Esophagus (tissue), 2 donors: ENCODE results near the gene DARS2. TPM values are rescaled to one million over a fixed set of nuclear protein-coding genes. Genes with fewer than 3 reads are reported as not detected.

Experiments used
- H3K27ac ChIP-seq, 2 donors: one replicate each; pipeline ENCODE4 v1.5.1; 2013; ENCODE audit warnings: low read depth in 2 of 2, mild to moderate bottlenecking in 2 of 2, inconsistent platforms in 1 of 2, low read length in 1 of 2, moderate library complexity in 1 of 2
- H3K27me3 ChIP-seq, 2 donors: one replicate each; pipeline ENCODE4 v1.6.1; 2013; ENCODE audit warnings: low read length in 2 of 2, control low read depth in 1 of 2, mild to moderate bottlenecking in 1 of 2; ENCODE audit not compliant: insufficient read depth in 2 of 2, control insufficient read depth in 1 of 2
- H3K36me3 ChIP-seq, 2 donors: one replicate each; pipeline ENCODE4 v1.6.1; 2013; ENCODE audit warnings: low read length in 1 of 2; ENCODE audit not compliant: control insufficient read depth in 2 of 2, insufficient read depth in 2 of 2
- H3K4me1 ChIP-seq, 2 donors: one replicate each; pipeline ENCODE4 v1.6.1; 2013; ENCODE audit warnings: low read length in 1 of 2; ENCODE audit not compliant: control insufficient read depth in 2 of 2, insufficient read depth in 2 of 2
- H3K4me3 ChIP-seq, 2 donors: one replicate each; pipeline ENCODE4 v1.5.1; 2013; ENCODE audit warnings: low read length in 2 of 2, mild to moderate bottlenecking in 2 of 2, low read depth in 1 of 2, moderate library complexity in 1 of 2
- H3K9me3 ChIP-seq, 2 donors: one replicate each; pipeline ENCODE4 v1.6.1; 2013; ENCODE audit warnings: mild to moderate bottlenecking in 2 of 2, low read depth in 1 of 2, low read length in 1 of 2, moderate library complexity in 1 of 2; ENCODE audit not compliant: control insufficient read depth in 2 of 2, insufficient read depth in 1 of 2
- WGBS, 2 donors: extraction: QIAGEN DNeasy Blood & Tissue Kit; methylation state at CpG; one replicate each; pipeline ENCODE4 v1.1.7; 2013; 5-methylcytosine and 5-hydroxymethylcytosine counted together
- polyA plus RNA-seq, 2 donors: library from polyadenylated mRNA; stranded (reverse); fragments of 200-250 nt; gene quantifications; one replicate each; pipeline ENCODE4 v1.2.3, GENCODE V29; 2013
- donor health status: healthy with polysubstance abuse.
- donor health status: Bipolar disorder and iron deficiency.

Gene DARS2
- polyA plus RNA-seq, 2 donors = 6.4 to 7.9 TPM

DNA sequence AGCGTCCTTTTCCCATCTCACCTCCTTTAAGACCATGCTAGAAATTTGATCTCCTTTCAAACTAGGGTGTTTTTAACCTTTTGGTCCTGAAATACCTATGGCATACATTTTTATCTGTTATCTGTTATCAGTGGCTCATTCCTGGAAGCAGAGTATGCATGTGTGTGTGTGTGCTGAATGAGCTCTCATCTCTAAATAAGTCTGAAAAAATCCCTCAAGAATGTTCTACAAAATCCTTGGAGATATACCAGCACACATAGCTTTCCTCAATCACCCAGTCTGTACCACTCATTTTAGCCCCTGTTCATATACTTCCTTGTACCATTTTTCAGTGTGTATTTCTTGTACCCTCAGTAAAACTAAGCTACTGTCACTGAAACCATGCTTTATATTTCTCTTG is 6.0 kb upstream of the DARS2 start:
- Histone ChIP-seq H3K27ac (no peak overlapping the region), H3K4me3 (no peak overlapping the region), H3K9me3 (no peaks in the 10 kb centered on the region), H3K27me3 (no peaks in the 10 kb centered on the region), H3K4me1 (no peaks in the 10 kb centered on the region), H3K36me3 (no peaks in the 10 kb centered on the region)
- WGBS, 2 donors = 90 to 92% methylated on average over 1 of the region's 1 CpG

DNA sequence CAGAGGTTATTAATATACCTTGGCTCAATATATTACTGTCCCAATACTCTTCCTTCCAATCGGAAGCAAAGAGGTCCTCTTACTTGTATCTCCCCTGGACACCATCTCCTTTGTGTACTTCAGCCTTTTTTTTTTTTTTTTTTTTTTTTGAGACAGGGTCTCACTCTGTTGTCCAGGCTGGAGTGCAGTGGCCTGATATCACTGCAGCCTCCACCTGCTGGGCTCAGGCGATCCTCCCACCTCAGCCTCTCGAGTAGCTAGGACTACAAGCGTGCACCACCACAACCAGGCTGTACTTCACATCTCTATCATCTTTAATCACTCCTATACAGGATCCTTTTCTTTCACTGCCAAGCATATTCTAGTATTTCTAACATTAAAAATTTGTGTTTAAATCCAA is 2.8 kb upstream of the DARS2 start:
- WGBS, 2 donors = 96% methylated on average over 4 of the region's 4 CpGs
- H3K9me3 ChIP-seq = no peaks in the 10 kb centered on the region
- H3K4me1 ChIP-seq = no peaks in the 10 kb centered on the region
- no peaks in the 10 kb centered on the region for H3K27me3 ChIP-seq
- H3K4me3 ChIP-seq = no peak overlapping the region
- H3K27ac ChIP-seq = no peak overlapping the region
- no peaks in the 10 kb centered on the region for H3K36me3 ChIP-seq

DNA sequence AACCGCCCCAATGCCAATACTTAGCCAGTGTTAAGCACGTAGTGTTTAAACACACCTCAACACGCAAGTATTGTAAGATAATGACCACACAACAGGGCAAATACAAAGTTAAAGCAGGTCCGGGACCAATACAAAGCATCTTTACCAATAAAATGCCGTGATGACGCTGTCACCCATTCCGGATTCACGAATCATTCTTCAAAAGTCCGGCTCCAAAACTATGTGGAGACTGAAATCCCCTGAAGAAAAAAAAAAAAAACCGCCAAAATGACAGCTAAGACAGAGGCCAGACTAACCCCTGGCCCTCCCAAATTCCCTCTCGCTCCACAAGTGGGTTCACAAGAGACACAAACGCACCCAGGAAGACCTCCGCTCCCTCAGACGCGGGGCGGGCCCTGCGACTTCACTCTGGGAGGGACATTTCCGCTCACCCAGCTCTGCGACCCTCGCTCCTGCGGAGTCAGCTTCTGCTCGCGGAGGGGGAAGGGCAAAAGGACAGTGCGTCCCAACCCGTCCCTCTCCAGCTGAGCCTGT is 625 bp upstream of the DARS2 start:
- Histone ChIP-seq H3K27ac (peak overlapping the region; percentile 89 to 98), H3K36me3 (no peaks in the 10 kb centered on the region), H3K4me3 (peak overlapping the region; percentile 71 to 97), H3K9me3 (no peaks in the 10 kb centered on the region), H3K4me1 (no peaks in the 10 kb centered on the region), H3K27me3 (no peaks in the 10 kb centered on the region)
- 0 to 1% methylated on average over 25 of the region's 25 CpGs for WGBS, 2 donors

GRCh38 chr1:173827611-173828010 is 3.1 kb downstream of the DARS2 start:
- H3K4me1 ChIP-seq = no peaks in the 10 kb centered on the region
- H3K27ac ChIP-seq = no peak overlapping the region
- no peaks in the 10 kb centered on the region for H3K36me3 ChIP-seq
- H3K9me3 ChIP-seq = no peaks in the 10 kb centered on the region
- H3K4me3 ChIP-seq = no peak overlapping the region
- no peaks in the 10 kb centered on the region for H3K27me3 ChIP-seq
- 87 to 89% methylated on average over 2 of the region's 2 CpGs for WGBS, 2 donors

DNA sequence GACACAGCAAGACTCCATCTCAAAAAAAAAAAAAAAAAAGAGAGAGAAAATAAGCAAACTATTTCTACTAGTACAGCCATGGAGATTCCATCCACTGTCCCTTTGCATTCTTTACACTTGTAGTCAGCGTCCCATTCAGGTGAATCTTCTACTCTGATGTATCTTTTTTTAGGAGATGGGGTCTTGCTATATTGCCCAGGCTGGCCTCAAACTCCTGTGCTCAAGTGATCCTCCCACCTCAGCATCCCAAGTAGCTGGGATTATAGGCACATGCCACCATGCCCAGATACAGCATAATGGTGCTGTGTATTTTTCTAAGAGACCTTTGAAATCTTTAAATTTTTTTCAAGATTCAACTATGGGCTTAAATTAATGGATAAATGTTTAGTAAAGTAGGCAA is 8.3 kb downstream of the DARS2 start:
- Histone ChIP-seq H3K27me3 (no peaks in the 10 kb centered on the region), H3K27ac (no peak overlapping the region), H3K4me1 (no peaks in the 10 kb centered on the region), H3K36me3 (peaks cover 0 to under 1% of the 10 kb centered on the region in 2 donors), H3K9me3 (no peaks in the 10 kb centered on the region), H3K4me3 (no peak overlapping the region)
- WGBS, 2 donors = 95 to 100% methylated on average over 1 of the region's 1 CpG

DNA sequence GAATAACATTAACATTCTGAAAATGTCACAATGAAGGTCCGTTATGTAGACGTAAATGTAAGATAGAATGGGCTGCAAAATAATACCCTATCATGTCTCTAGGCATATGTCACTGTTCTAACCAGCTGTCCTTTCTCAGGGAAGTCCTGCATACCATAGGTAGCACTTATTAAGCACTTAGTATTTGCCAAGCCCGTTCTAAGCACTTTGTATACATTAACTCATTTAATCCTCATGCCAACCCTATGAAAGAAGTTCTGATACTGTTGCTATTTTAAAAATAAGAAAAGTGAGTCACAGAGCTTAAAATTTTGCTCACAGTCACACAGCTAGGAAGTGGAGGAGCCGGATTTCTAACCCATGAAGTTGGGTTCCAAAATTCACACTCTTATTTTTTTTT is 27.6 kb downstream of the DARS2 start:
- 71 to 75% methylated on average over 4 of the region's 4 CpGs for WGBS, 2 donors

GRCh38 chr1:173853074-173853473 is 28.6 kb downstream of the DARS2 start:
- H3K27ac ChIP-seq = peak overlapping the region in 1 of 2 donors; percentile 41
- no peaks in the 10 kb centered on the region for H3K9me3 ChIP-seq
- WGBS, 2 donors = 59 to 62% methylated on average over 5 of the region's 5 CpGs
- H3K4me1 ChIP-seq = no peaks in the 10 kb centered on the region
- H3K36me3 ChIP-seq = peaks cover 3% of the 10 kb centered on the region in 2 donors
- no peak overlapping the region for H3K4me3 ChIP-seq
- no peaks in the 10 kb centered on the region for H3K27me3 ChIP-seq

More for the DNA sequence above, 27.6 kb downstream of the DARS2 start:
- Histone ChIP-seq H3K36me3 (no peaks in the 10 kb centered on the region), H3K27ac (no peak overlapping the region), H3K9me3 (no peaks in the 10 kb centered on the region), H3K4me1 (no peaks in the 10 kb centered on the region), H3K27me3 (no peaks in the 10 kb centered on the region), H3K4me3 (no peak overlapping the region)

GRCh38 chr1:173856014-173856413 is 31.5 kb downstream of the DARS2 start:
- Histone ChIP-seq H3K4me3 (no peak overlapping the region), H3K4me1 (no peaks in the 10 kb centered on the region), H3K36me3 (peaks cover 3% of the 10 kb centered on the region in 2 donors), H3K27me3 (no peaks in the 10 kb centered on the region), H3K27ac (no peak overlapping the region), H3K9me3 (no peaks in the 10 kb centered on the region)
- 87 to 90% methylated on average over 1 of the region's 1 CpG for WGBS, 2 donors

DNA sequence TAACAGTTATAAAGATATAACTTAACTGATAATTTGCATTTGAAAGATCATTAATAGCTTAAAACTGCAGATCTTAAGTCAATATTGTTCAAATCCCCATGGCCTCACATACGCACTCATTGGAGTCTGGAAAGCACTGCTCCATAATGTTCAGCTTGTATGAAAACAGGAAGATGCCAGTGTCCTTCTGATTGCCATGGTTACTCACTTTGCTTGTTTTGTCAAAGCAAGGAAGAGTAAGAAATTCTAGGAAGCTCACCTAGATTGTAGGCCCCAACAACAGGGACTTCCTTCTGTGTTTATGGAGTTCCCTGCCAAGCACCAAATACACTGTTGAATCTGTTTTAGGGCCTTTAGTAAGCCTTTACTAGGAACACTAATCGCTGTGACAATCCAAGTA is 32.4 kb downstream of the DARS2 start:
- no peaks in the 10 kb centered on the region for H3K27me3 ChIP-seq
- H3K36me3 ChIP-seq = peaks cover 3 to 6% of the 10 kb centered on the region in 2 donors
- WGBS, 2 donors = 87 to 94% methylated on average over 2 of the region's 2 CpGs
- H3K4me1 ChIP-seq = no peaks in the 10 kb centered on the region
- no peaks in the 10 kb centered on the region for H3K9me3 ChIP-seq
- H3K27ac ChIP-seq = no peak overlapping the region
- no peak overlapping the region for H3K4me3 ChIP-seq

DNA sequence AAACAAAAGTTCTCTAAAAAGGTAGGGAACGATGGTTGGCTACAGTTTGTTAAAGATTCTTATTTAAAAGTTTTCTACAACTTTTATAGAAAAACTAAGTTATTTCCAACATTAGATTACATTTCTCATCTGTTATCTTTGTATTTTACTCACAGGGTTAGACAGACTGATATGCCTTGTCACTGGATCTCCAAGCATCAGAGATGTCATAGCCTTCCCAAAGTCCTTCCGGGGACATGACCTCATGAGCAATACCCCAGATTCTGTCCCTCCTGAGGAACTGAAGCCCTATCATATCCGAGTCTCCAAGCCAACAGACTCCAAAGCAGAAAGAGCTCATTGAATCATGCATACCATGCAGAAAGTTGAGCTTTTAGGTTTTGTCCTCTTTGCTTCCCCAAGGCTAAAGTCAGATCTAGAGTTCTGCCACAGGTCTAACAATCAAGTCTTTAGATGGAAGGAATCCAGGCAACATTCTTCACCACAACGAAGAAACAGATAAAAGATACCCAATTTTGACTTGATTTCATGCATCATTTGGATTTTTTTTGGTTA is 33.0 kb downstream of the DARS2 start:
- 84 to 87% methylated on average over 4 of the region's 4 CpGs for WGBS, 2 donors
- Histone ChIP-seq H3K36me3 (peaks cover 3 to 6% of the 10 kb centered on the region in 2 donors), H3K4me1 (no peaks in the 10 kb centered on the region), H3K9me3 (no peaks in the 10 kb centered on the region), H3K4me3 (no peak overlapping the region), H3K27ac (no peak overlapping the region), H3K27me3 (no peaks in the 10 kb centered on the region)
